A549 (cell line): ENCODE data around the gene PIGL. TPM values are rescaled to one million over a fixed set of nuclear protein-coding genes. Genes with fewer than 3 reads are reported as not detected.

Experiments used
- ATAC-seq, 2 experiments: fragments of 200-7000 bp in 1 of 2; fragments of >200 bp in 1 of 2; cut with Nextera tagmentation in 1 of 2; cut with Tn5 transposase in 1 of 2; 3 replicates each; pipeline versions ENCODE4 v1.8.0 to v1.9.1; 2018 to 2020; ENCODE audit warnings: mild to moderate bottlenecking in 1 of 2, moderate library complexity in 1 of 2
- CTCF ChIA-PET: fragments of 300-600 bp; sonication (Branson Sonifier 250); formaldehyde crosslinking; extraction: SDS; loops from one replicate; lab custom pipeline; 2021; ENCODE audit warnings: antibody characterized with exemption, inconsistent platforms; lab: Yijun Ruan, JAX
- POLR2A ChIA-PET: fragments of 350-600 bp; formaldehyde crosslinking; extraction: SDS; loops from one replicate; lab custom pipeline; 2021; ENCODE audit warnings: antibody characterized with exemption, inconsistent platforms; lab: Yijun Ruan, JAX
- DNase-seq, 2 experiments: peaks; one replicate each; pipeline versions ENCODE4 v3.0.0 to v3.0.0-alpha.2; 2011 to 2016; ENCODE audit warnings: low read depth in 1 of 2, low spot score in 1 of 2
- FAIRE-seq: peaks from 2 replicates; lab custom pipeline; 2011; peaks lifted over from hg19 to GRCh38; lab: Jason Lieb, UNC
- H3K27ac ChIP-seq, 2 experiments: fragments of >200 bp; sonication (Bioruptor Twin); formaldehyde crosslinking; 3 replicates each; pipeline ENCODE4 v1.5.1; 2016 to 2017
- H3K4me1 ChIP-seq: fragments of >200 bp; sonication (Bioruptor Twin); formaldehyde crosslinking; 3 replicates; pipeline ENCODE4 v1.6.1; 2016
- H3K4me2 ChIP-seq: fragments of >200 bp; sonication (Bioruptor Twin); formaldehyde crosslinking; 3 replicates; pipeline ENCODE4 v1.6.1; 2016
- H3K4me3 ChIP-seq: fragments of >200 bp; sonication (Bioruptor Twin); formaldehyde crosslinking; 3 replicates; pipeline ENCODE4 v1.5.1; 2016
- H3K9me3 ChIP-seq: fragments of >200 bp; sonication (Bioruptor Twin); formaldehyde crosslinking; 3 replicates; pipeline ENCODE4 v1.6.1; 2016
- ATOH8 ChIP-seq: fragments of 250-450 bp; sonication (Bioruptor Pico); IDR thresholded peaks from 2 replicates; pipeline ENCODE4 v1.5.0; 2020; ENCODE audit warnings: low read depth, mild to moderate bottlenecking, moderate library complexity
- CHD2 ChIP-seq: fragments of 150-350 bp; IDR thresholded peaks from 2 replicates; pipeline ENCODE4 v1.6.1; 2014; ENCODE audit warnings: low read length; ENCODE audit not compliant: partially characterized antibody
- ELK1 ChIP-seq: fragments of 150-350 bp; IDR thresholded peaks from 2 replicates; pipeline ENCODE4 v1.6.1; 2014; ENCODE audit warnings: low read depth, mild to moderate bottlenecking, low read length
- EP300 ChIP-seq, 2 experiments: fragments of >200 bp; sonication (Bioruptor Twin); formaldehyde crosslinking; IDR thresholded peaks; 2 replicates in 1 of 2; 3 replicates in 1 of 2; pipeline ENCODE4 v1.6.1; 2016 to 2017
- FOSB ChIP-seq: fragments of 250-450 bp; sonication (Bioruptor Pico); IDR thresholded peaks from 2 replicates; pipeline ENCODE4 v1.5.0; 2020; ENCODE audit warnings: mild to moderate bottlenecking, moderate library complexity
- FOXS1 ChIP-seq: fragments of 250-450 bp; sonication (Bioruptor Pico); IDR thresholded peaks from 2 replicates; pipeline ENCODE4 v1.5.0; 2020; ENCODE audit warnings: mild to moderate bottlenecking, moderate library complexity
- GATA3 ChIP-seq: IDR thresholded peaks from 2 replicates; pipeline ENCODE4 v1.6.1; 2012; ENCODE audit warnings: borderline replicate concordance
- HMGXB4 ChIP-seq: fragments of 250-450 bp; sonication (Bioruptor Pico); IDR thresholded peaks from 2 replicates; pipeline ENCODE4 v1.5.0; 2021; ENCODE audit warnings: mild to moderate bottlenecking, moderate library complexity, borderline replicate concordance
- HOXA7 ChIP-seq: fragments of 250-450 bp; sonication (Bioruptor Pico); IDR thresholded peaks from 2 replicates; pipeline ENCODE4 v1.5.0; 2020; ENCODE audit warnings: mild to moderate bottlenecking, moderate library complexity
- MAFK ChIP-seq: fragments of 450-650 bp; IDR thresholded peaks from 2 replicates; pipeline ENCODE4 v1.6.1; 2014; ENCODE audit not compliant: partially characterized antibody
- NPAS2 ChIP-seq: fragments of 250-450 bp; sonication (Bioruptor Pico); IDR thresholded peaks from 2 replicates; pipeline ENCODE4 v1.8.0; 2022; ENCODE audit warnings: mild to moderate bottlenecking, moderate library complexity, borderline replicate concordance
- PBX3 ChIP-seq: IDR thresholded peaks from 2 replicates; pipeline ENCODE4 v1.6.1; 2012
- PHF8 ChIP-seq: fragments of 200-600 bp; sonication (generic); IDR thresholded peaks from 2 replicates; pipeline ENCODE4 v1.6.1; 2016; ENCODE audit warnings: low read depth, mild to moderate bottlenecking, antibody characterized with exemption, moderate library complexity, borderline replicate concordance
- REST ChIP-seq: fragments of 200-600 bp; sonication (generic); IDR thresholded peaks from 2 replicates; pipeline ENCODE4 v1.6.1; 2016; ENCODE audit warnings: antibody characterized with exemption, mild to moderate bottlenecking, moderate library complexity
- ZC3H11A ChIP-seq: fragments of 450-650 bp; IDR thresholded peaks from 2 replicates; pipeline ENCODE4 v1.6.1; 2014; ENCODE audit warnings: antibody characterized with exemption, mild to moderate bottlenecking
- ZFP36 ChIP-seq: fragments of 450-650 bp; IDR thresholded peaks from 2 replicates; pipeline ENCODE4 v1.6.1; 2014; ENCODE audit warnings: borderline replicate concordance; ENCODE audit not compliant: partially characterized antibody
- ZNF302 ChIP-seq: fragments of 250-450 bp; sonication (Bioruptor Pico); IDR thresholded peaks from 2 replicates; pipeline ENCODE4 v1.9.0; 2021; ENCODE audit warnings: inconsistent platforms, mild to moderate bottlenecking, moderate library complexity
- WGBS: methylation state at CpG from one replicate; pipeline ENCODE4 v1.1.6; 2017; ENCODE audit errors: missing lambda C conversion rate; 5-methylcytosine and 5-hydroxymethylcytosine counted together
- polyA plus RNA-seq, 4 experiments: library from polyadenylated mRNA; depleted of rRNA in 3 of 4; stranded (reverse); fragments of >200 nt; fragmentation: RNase III in 1 of 4; extraction: RNeasy Plus Mini Kit Qiagen cat#74134 plus additional on column Dnase treatment in 1 of 4; gene quantifications; 2 replicates in 3 of 4; 3 replicates in 1 of 4; pipeline ENCODE4 v1.2.3, GENCODE V29; 2011 to 2017

PIGL gene
- polyA plus RNA-seq, 2 of the 4 experiments (the other 2 are of a cell fraction), result 27.5 to 35.1 TPM

- no peaks in the 10 kb centered on the region for H3K9me3 ChIP-seq
- TF ChIP-seq HMGXB4, result no peak
- TF ChIP-seq PBX3, result no peak
- TF ChIP-seq NPAS2 (CRISPR knock-in tag), result no peak
- TF ChIP-seq REST, result no peak
- no peak for TF ChIP-seq FOSB (CRISPR knock-in tag)
- TF ChIP-seq ATOH8 (CRISPR knock-in tag), result no peak
- TF ChIP-seq ZC3H11A, result no peak
- TF ChIP-seq EP300 (IDR thresholded peaks at IDR 0.05), result no peak
- no peak for TF ChIP-seq FOXS1 (CRISPR knock-in tag)
- TF ChIP-seq ELK1, result no peak
- TF ChIP-seq ZFP36, result no peak
- TF ChIP-seq ZNF302, result no peak
- TF ChIP-seq MAFK, result no peak
- no peak for TF ChIP-seq HOXA7 (CRISPR knock-in tag)
- no peak for TF ChIP-seq GATA3
- TF ChIP-seq PHF8, result no peak
- TF ChIP-seq CHD2, result no peak
- no peak for ATAC-seq
- no peak for FAIRE-seq
- H3K27ac ChIP-seq, result peak overlapping the region in 1 of 2 experiments; percentile 56; a peak in 1 of 6 replicates
- 94% methylated on average over 1 of the region's 1 CpG for WGBS
- peaks cover 25% of the 10 kb centered on the region for H3K4me1 ChIP-seq
- ChIA-PET POLR2A (interaction anchor here (0.8 to 1.3 kb wide), 2 partner anchors 32 to 35 kb away, joined by 3 to 4 read pairs; no protein-coding TSS in a partner anchor), CTCF (interaction anchor here (0.6 to 1.9 kb wide), 6 partner anchors 9 to 947 kb away, joined by 4 to 8 read pairs (median 4); partner anchors contain the start of gene CENPV)
- H3K4me2 ChIP-seq, result no peak overlapping the region
- no peak overlapping the region for H3K4me3 ChIP-seq
- no peak for DNase-seq
These were observed 34.5 kb downstream of the PIGL start for GRCh38 chr17:16251556-16251955.
